K562 (cell line): ENCODE results near the gene SLC22A1. TPM values are rescaled to one million over a fixed set of nuclear protein-coding genes. Genes with fewer than 3 reads are reported as not detected.

Experiments
- ATAC-seq: fragments of 200-7000 bp; cut with Tn5 transposase; 3 replicates; pipeline ENCODE4 v1.9.1; 2020; ENCODE audit warnings: moderate library complexity
- BruUV-seq: library from RNA; stranded (reverse); fragments of 400-500 nt; replicated peaks from 2 replicates; lab custom pipeline; 2021; lab: Mats Ljungman, UMichigan
- CTCF ChIA-PET: fragments of 300-600 bp; formaldehyde crosslinking; extraction: SDS; loops from one replicate; lab custom pipeline; 2021; ENCODE audit warnings: low intra/inter-chr PET ratio; lab: Yijun Ruan, JAX
- POLR2A ChIA-PET: fragments of 300-600, 350-650 bp; sonication (Branson Sonifier 250); formaldehyde crosslinking; extraction: SDS; loops from one replicate; lab custom pipeline; 2021; ENCODE audit warnings: antibody characterized with exemption, inconsistent platforms; lab: Yijun Ruan, JAX
- DNase-seq, 4 experiments: peaks; one replicate each; pipeline versions ENCODE4 v3.0.0 to v3.0.0-alpha.2; 2011 to 2018; ENCODE audit warnings: low spot score in 3 of 4, mixed read lengths in 3 of 4; ENCODE audit errors: extremely low read depth in 1 of 4
- FAIRE-seq: peaks from 2 replicates; lab custom pipeline; 2011; peaks lifted over from hg19 to GRCh38; lab: Jason Lieb, UNC
- H2AFZ ChIP-seq: 2 replicates; pipeline ENCODE4 v1.6.0; 2011; ENCODE audit warnings: low read depth, low read length, control low read depth, inconsistent platforms
- H3K27ac ChIP-seq: fragments of 200-600 bp; 3 replicates; pipeline ENCODE4 v1.8.0; 2011; ENCODE audit warnings: low read depth, mild to moderate bottlenecking, control low read depth, inconsistent platforms, low read length, moderate library complexity, mixed read lengths; ENCODE audit errors: extremely low read depth
- H3K27me3 ChIP-seq, 2 experiments: fragments of 300-600 bp in 1 of 2; 2 replicates in 1 of 2; 3 replicates in 1 of 2; pipeline versions ENCODE4 v1.6.0 to v1.8.0; 2011; ENCODE audit warnings: inconsistent platforms in 2 of 2, low read length in 2 of 2, mild to moderate bottlenecking in 1 of 2, mixed read lengths in 1 of 2, moderate library complexity in 1 of 2; ENCODE audit not compliant: control insufficient read depth in 2 of 2, insufficient read depth in 2 of 2
- H3K36me3 ChIP-seq: fragments of 300-600 bp; 3 replicates; pipeline ENCODE4 v1.8.0; 2011; ENCODE audit warnings: mild to moderate bottlenecking, low read length, inconsistent platforms; ENCODE audit not compliant: control insufficient read depth, insufficient read depth
- H3K4me1 ChIP-seq, 2 experiments: fragments of 200-600 bp in 1 of 2; replicated peaks in 1 of 2; 2 replicates in 1 of 2; 3 replicates in 1 of 2; pipeline versions ENCODE4 v1.5.1 to v1.8.0; 2011; ENCODE audit warnings: inconsistent platforms in 2 of 2, low read length in 2 of 2, mild to moderate bottlenecking in 1 of 2, mixed read lengths in 1 of 2, moderate library complexity in 1 of 2; ENCODE audit not compliant: control insufficient read depth in 2 of 2, insufficient read depth in 2 of 2
- H3K4me2 ChIP-seq: 2 replicates; pipeline ENCODE4 v1.6.1; 2011; ENCODE audit warnings: low read length, control low read depth, inconsistent platforms, mixed read lengths; ENCODE audit not compliant: insufficient read depth
- H3K4me3 ChIP-seq: fragments of 200-600 bp; sonication (generic), shearing (Covaris generic); 2 replicates; pipeline ENCODE4 v1.5.1; 2016; ENCODE audit warnings: control low read depth, inconsistent platforms
- H3K79me2 ChIP-seq: fragments of 200-600 bp; 3 replicates; pipeline ENCODE4 v1.8.0; 2011; ENCODE audit warnings: low read length, inconsistent platforms; ENCODE audit not compliant: control insufficient read depth, insufficient read depth
- H3K9ac ChIP-seq, 2 experiments: 2 replicates each; pipeline versions ENCODE4 v1.6.0 to v1.6.1; 2011; ENCODE audit warnings: low read depth in 2 of 2, low read length in 2 of 2, control low read depth in 1 of 2, inconsistent platforms in 1 of 2, mild to moderate bottlenecking in 1 of 2, mixed read lengths in 1 of 2; ENCODE audit not compliant: insufficient read depth in 1 of 2
- H3K9me1 ChIP-seq: one replicate; pipeline ENCODE4 v1.6.0; 2011; ENCODE audit warnings: inconsistent platforms, mild to moderate bottlenecking, low read length, moderate library complexity; ENCODE audit not compliant: control insufficient read depth, insufficient read depth
- H3K9me3 ChIP-seq: replicated peaks from 2 replicates; pipeline ENCODE4 v1.5.1; 2011; ENCODE audit warnings: low read depth, low read length, inconsistent platforms; ENCODE audit not compliant: control insufficient read depth, insufficient read depth
- H4K20me1 ChIP-seq: replicated peaks from 2 replicates; pipeline ENCODE4 v1.6.1; 2011; ENCODE audit warnings: low read length, inconsistent platforms, mixed read lengths; ENCODE audit not compliant: control insufficient read depth, insufficient read depth
- FOXA1 ChIP-seq: fragments of 450-650 bp; IDR thresholded peaks from 2 replicates; pipeline ENCODE4 v1.6.1; 2016; ENCODE audit warnings: mild to moderate bottlenecking, borderline replicate concordance
- HES1 ChIP-seq: fragments of 450-650 bp; IDR thresholded peaks from 2 replicates; pipeline ENCODE4 v1.6.1; 2016; ENCODE audit warnings: low read depth, mild to moderate bottlenecking, moderate library complexity
- MTA3 ChIP-seq: fragments of 450-650 bp; formaldehyde crosslinking; IDR thresholded peaks from 2 replicates; pipeline ENCODE4 v1.6.1; 2017; ENCODE audit warnings: mild to moderate bottlenecking, borderline replicate concordance
- PHB2 ChIP-seq: fragments of 450-650 bp; IDR thresholded peaks from 2 replicates; pipeline ENCODE4 v1.6.1; 2017; ENCODE audit warnings: low read depth
- POLR2G ChIP-seq: fragments of 200-400 bp; formaldehyde crosslinking; IDR thresholded peaks from 2 replicates; pipeline ENCODE4 v1.6.1; 2017; ENCODE audit warnings: low read depth, mild to moderate bottlenecking, antibody characterized with exemption, low read length, moderate library complexity
- POLR2H ChIP-seq: IDR thresholded peaks from 2 replicates; pipeline ENCODE4 v1.6.1; 2016; ENCODE audit warnings: missing genetic modification characterization, low read depth, mild to moderate bottlenecking, control low read depth, missing compliant biosample characterization, moderate library complexity
- SIN3B ChIP-seq: fragments of 450-650 bp; IDR thresholded peaks from 2 replicates; pipeline ENCODE4 v1.6.1; 2017; ENCODE audit warnings: low read depth, mild to moderate bottlenecking, moderate library complexity
- SP1 ChIP-seq: sonication (generic); formaldehyde crosslinking; IDR thresholded peaks from 2 replicates; pipeline ENCODE4 v1.8.1; 2022; ENCODE audit warnings: mild to moderate bottlenecking, missing genetic modification reagents
- ZNF668 ChIP-seq: fragments of 250-450 bp; sonication (Bioruptor Pico); IDR thresholded peaks from 2 replicates; pipeline ENCODE4 v1.8.0; 2022; ENCODE audit warnings: mild to moderate bottlenecking, inconsistent platforms
- ZNF830 ChIP-seq: fragments of 250-450 bp; sonication (Bioruptor Pico); IDR thresholded peaks from 2 replicates; pipeline ENCODE4 v1.5.0; 2021; ENCODE audit warnings: mild to moderate bottlenecking
- WGBS: fragments of 100-300 bp; shearing (Covaris generic); methylation state at CpG from one replicate; pipeline ENCODE4 v1.1.6; 2016; ENCODE audit warnings: low coverage, mixed read lengths; ENCODE audit not compliant: insufficient coverage; ENCODE audit errors: missing lambda C conversion rate; 5-methylcytosine and 5-hydroxymethylcytosine counted together
- in situ Hi-C: fragments of 300-500 bp; cut with MboI; formaldehyde crosslinking; loops from 4 replicates; pipeline ENCODE4 v1.15.0; 2018; ENCODE audit warnings: inconsistent platforms, mixed read lengths
- intact Hi-C: fragments of 100-400 bp; cut with micrococcal nuclease; formaldehyde crosslinking; loops from 2 replicates; pipeline ENCODE4 v1.14.2; 2022
- polyA plus RNA-seq, 8 experiments: library from polyadenylated mRNA; depleted of rRNA in 4 of 8; stranded (reverse) in 5 of 8; unstranded in 3 of 8; fragments of >200 nt; fragmentation: Nextera tagmentation in 2 of 8; fragmentation: Illumina TruSeq in 1 of 8; extraction: Ambion mirVana in 2 of 8; extraction: Trizol in 1 of 8; gene quantifications; 2 replicates each; pipeline versions ENCODE4 v1.2.1 to v1.2.3, GENCODE V29; 2011 to 2014; ENCODE audit warnings: inconsistent platforms in 1 of 8, missing spikeins in 1 of 8
- total RNA-seq, 7 experiments: library from RNA; depleted of rRNA in 6 of 7; stranded (reverse); fragments of >200 nt in 6 of 7; fragmentation: Illumina TruSeq in 2 of 7; extraction: Trizol in 2 of 7; gene quantifications; 2 replicates each; pipeline versions ENCODE4 v1.2.1 to v1.2.3, GENCODE V29; 2011 to 2021; ENCODE audit warnings: low replicate concordance in 1 of 7
- TF ChIP-seq, protein P1 (sequence below): sonication (generic); formaldehyde crosslinking; IDR thresholded peaks from 2 replicates; pipeline ENCODE4 v1.8.0; 2022; ENCODE audit warnings: missing genetic modification reagents, mild to moderate bottlenecking, borderline replicate concordance

The SLC22A1 gene
- total and polyA plus RNA-seq, 9 of the 15 experiments (the other 6 are each of a cell fraction or from before 2014, with no cell fraction given), result 0.11 to 0.60 (median 0.26) TPM; not detected in 4

DNA sequence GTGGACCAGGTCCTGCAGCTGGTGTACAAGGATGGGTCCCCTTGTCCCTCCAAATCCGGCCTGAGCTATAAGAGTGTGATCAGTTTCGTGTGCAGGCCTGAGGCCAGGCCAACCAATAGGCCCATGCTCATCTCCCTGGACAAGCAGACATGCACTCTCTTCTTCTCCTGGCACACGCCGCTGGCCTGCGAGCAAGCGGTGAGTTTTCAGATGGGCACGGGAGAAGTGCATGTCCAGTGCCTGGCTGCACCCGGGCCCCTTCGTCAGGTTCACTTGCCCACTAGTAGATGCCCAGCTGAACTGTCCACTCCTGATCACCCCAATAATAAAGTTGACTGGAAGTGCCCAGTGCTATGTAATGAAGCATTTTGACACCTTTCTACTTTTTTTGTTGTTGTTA is 48.3 kb upstream of the SLC22A1 start:
- no peaks in the 10 kb centered on the region for H4K20me1 ChIP-seq
- BruUV-seq, result no TSS peak
- ChIA-PET POLR2A (interaction anchor here (1.0 to 1.2 kb wide), 2 partner anchors 15 to 17 kb away, joined by 3 read pairs; no protein-coding TSS in a partner anchor), CTCF (interaction anchor here (0.7 kb wide), 1 partner anchor 382 kb away, joined by 4 read pairs; no protein-coding TSS in a partner anchor)
- H3K9ac ChIP-seq, result no peak overlapping the region
- no peaks in the 10 kb centered on the region for H3K79me2 ChIP-seq
- peaks cover 98% of the 10 kb centered on the region for H3K36me3 ChIP-seq
- no peaks in the 10 kb centered on the region for H3K9me3 ChIP-seq
- TF ChIP-seq HES1 (no peak), POLR2H (tag) (no peak), POLR2G (0 out of 2 replicates have a peak, but pooled peaks have one; percentile 23)
- H3K4me1 ChIP-seq, result no peaks in the 10 kb centered on the region
- no peak overlapping the region for H3K4me3 ChIP-seq
- 93% methylated on average over 9 of the region's 9 CpGs for WGBS
- in situ Hi-C loops (no loop called here), intact Hi-C loops (no loop called here)
- no peak overlapping the region for H3K27ac ChIP-seq
- no peaks in the 10 kb centered on the region for H3K9me1 ChIP-seq
- ATAC-seq (no peak), DNase-seq (no peak), FAIRE-seq (no peak)
- no peak overlapping the region for H2AFZ ChIP-seq
- H3K4me2 ChIP-seq, result no peak overlapping the region
- no peaks in the 10 kb centered on the region for H3K27me3 ChIP-seq

- Histone ChIP-seq H3K9me1 (no peaks in the 10 kb centered on the region), H3K4me2 (no peak overlapping the region), H3K4me3 (no peak overlapping the region), H3K9ac (no peak overlapping the region), H2AFZ (no peak overlapping the region), H3K9me3 (no peaks in the 10 kb centered on the region), H3K79me2 (no peaks in the 10 kb centered on the region), H4K20me1 (no peaks in the 10 kb centered on the region), H3K27ac (no peak overlapping the region), H3K27me3 (no peaks in the 10 kb centered on the region), H3K36me3 (peaks cover 97% of the 10 kb centered on the region), H3K4me1 (no peaks in the 10 kb centered on the region)
- in situ Hi-C loops, result no loop called here
- DNase-seq (no peak), ATAC-seq (no peak), FAIRE-seq (no peak)
- intact Hi-C loops, result no loop called here
- TF ChIP-seq PHB2, result no peak
- no peak for TF ChIP-seq SIN3B
- no peak for TF ChIP-seq SP1 (CRISPR knock-in tag)
- TF ChIP-seq ZNF668, result no peak
- no peak for TF ChIP-seq ZNF830
- no peak for TF ChIP-seq MTA3
- no peak for TF ChIP-seq FOXA1
- TF ChIP-seq, protein P1, sequence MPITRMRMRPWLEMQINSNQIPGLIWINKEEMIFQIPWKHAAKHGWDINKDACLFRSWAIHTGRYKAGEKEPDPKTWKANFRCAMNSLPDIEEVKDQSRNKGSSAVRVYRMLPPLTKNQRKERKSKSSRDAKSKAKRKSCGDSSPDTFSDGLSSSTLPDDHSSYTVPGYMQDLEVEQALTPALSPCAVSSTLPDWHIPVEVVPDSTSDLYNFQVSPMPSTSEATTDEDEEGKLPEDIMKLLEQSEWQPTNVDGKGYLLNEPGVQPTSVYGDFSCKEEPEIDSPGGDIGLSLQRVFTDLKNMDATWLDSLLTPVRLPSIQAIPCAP (CRISPR knock-in tag), result no peak
- ChIA-PET POLR2A (interaction anchor here (0.5 to 1.2 kb wide), 3 partner anchors 12 to 61 kb away, joined by 3 to 5 read pairs (median 3); no protein-coding TSS in a partner anchor), CTCF (no interaction called here)
- no TSS peak for BruUV-seq
- WGBS, result 97% methylated on average over 5 of the region's 5 CpGs
Measured at GRCh38 chr6:160076009-160076408, 45.6 kb upstream of the SLC22A1 start.
